HepG2 (cell line): Measurements from ENCODE around the gene HS3ST3B1. TPM values are rescaled to one million over a fixed set of nuclear protein-coding genes. Genes with fewer than 3 reads are reported as not detected.

ENCODE experiments used
- BRCA1 ChIP-seq: sonication (generic); formaldehyde crosslinking; IDR thresholded peaks from 2 replicates; pipeline ENCODE4 v1.4.0; 2020; ENCODE audit warnings: missing genetic modification reagents
- CCDC6 ChIP-seq: sonication (generic); formaldehyde crosslinking; IDR thresholded peaks from 2 replicates; pipeline ENCODE4 v1.8.1; 2022; ENCODE audit warnings: mild to moderate bottlenecking, missing genetic modification reagents, moderate library complexity
- ELF3 ChIP-seq: IDR thresholded peaks from 2 replicates; pipeline ENCODE4 v1.6.1; 2016; ENCODE audit warnings: missing genetic modification reagents, missing compliant biosample characterization
- HOXD1 ChIP-seq: sonication (generic); formaldehyde crosslinking; IDR thresholded peaks from 2 replicates; pipeline ENCODE4 v1.5.0; 2020; ENCODE audit warnings: missing genetic modification reagents
- NKX3-1 ChIP-seq: sonication (generic); formaldehyde crosslinking; IDR thresholded peaks from 2 replicates; pipeline ENCODE4 v1.5.0; 2020; ENCODE audit warnings: missing genetic modification reagents
- PCBP2 ChIP-seq: fragments of 200-400 bp; formaldehyde crosslinking; optimal IDR thresholded peaks from 2 replicates; pipeline ENCODE3; 2018; ENCODE audit warnings: low read length, low read depth; ENCODE audit not compliant: poor library complexity, severe bottlenecking
- PHF5A ChIP-seq: IDR thresholded peaks from one replicate; pipeline ENCODE4 v1.6.1; 2018; ENCODE audit warnings: low read depth, missing genetic modification reagents; ENCODE audit not compliant: unreplicated experiment
- SUZ12 ChIP-seq: fragments of 150-350 bp; IDR thresholded peaks from 2 replicates; pipeline ENCODE4 v1.6.1; 2014; ENCODE audit warnings: low read depth, low read length
- TEAD3 ChIP-seq: optimal IDR thresholded peaks from 2 replicates; pipeline ENCODE3; 2016; ENCODE audit warnings: borderline replicate concordance
- ZC3H4 ChIP-seq: sonication (generic); formaldehyde crosslinking; IDR thresholded peaks from 2 replicates; pipeline ENCODE4 v1.4.0; 2020; ENCODE audit warnings: missing genetic modification reagents, borderline replicate concordance
- ZFP36L1 ChIP-seq: sonication (generic); formaldehyde crosslinking; IDR thresholded peaks from 2 replicates; pipeline ENCODE4 v1.8.0; 2022; ENCODE audit warnings: mild to moderate bottlenecking, missing genetic modification reagents, moderate library complexity
- ZMAT3 ChIP-seq: sonication (generic); formaldehyde crosslinking; conservative IDR thresholded peaks from 2 replicates; pipeline ENCODE4 v1.7.0; 2021; ENCODE audit warnings: missing genetic modification reagents
- ZNF674 ChIP-seq: sonication (generic); formaldehyde crosslinking; IDR thresholded peaks from 2 replicates; pipeline ENCODE4 v1.5.0; 2020; ENCODE audit warnings: low read depth, mild to moderate bottlenecking, missing genetic modification reagents
- ZNF720 ChIP-seq: sonication (generic); formaldehyde crosslinking; IDR thresholded peaks from 2 replicates; pipeline ENCODE4 v1.4.0; 2020; ENCODE audit warnings: missing genetic modification reagents
- ZNF75D ChIP-seq: sonication (generic); formaldehyde crosslinking; IDR thresholded peaks from 2 replicates; pipeline ENCODE4 v1.8.1; 2023; ENCODE audit warnings: missing genetic modification reagents, mild to moderate bottlenecking, borderline replicate concordance
- ZNF770 ChIP-seq: sonication (generic); formaldehyde crosslinking; IDR thresholded peaks from 2 replicates; pipeline ENCODE4 v1.5.0; 2020; ENCODE audit warnings: mild to moderate bottlenecking, missing genetic modification reagents
- ZSCAN9 ChIP-seq: IDR thresholded peaks from 2 replicates; pipeline ENCODE4 v1.6.1; 2016; ENCODE audit warnings: borderline replicate concordance
- polyA plus RNA-seq, 8 experiments: library from polyadenylated mRNA; depleted of rRNA in 3 of 8; stranded (reverse) in 7 of 8; unstranded in 1 of 8; fragments of >200 nt; fragmentation: Illumina TruSeq in 4 of 8; extraction: Trizol in 4 of 8; gene quantifications; 2 replicates each; pipeline versions ENCODE4 v1.2.1 to v1.2.3, GENCODE V29; 2011 to 2016; ENCODE audit warnings: low read depth in 4 of 8, missing spikeins in 1 of 8, mixed read lengths in 1 of 8; ENCODE audit not compliant: insufficient read depth in 1 of 8
- total RNA-seq, 5 experiments: library from RNA; depleted of rRNA; stranded (reverse); fragments of >200 nt; fragmentation: Illumina TruSeq; extraction: Trizol; gene quantifications; 2 replicates each; pipeline ENCODE4 v1.2.3, GENCODE V29; 2016; ENCODE audit warnings: low read depth in 1 of 5
- TF ChIP-seq, protein P1 (sequence below): sonication (generic); formaldehyde crosslinking; IDR thresholded peaks from 2 replicates; pipeline ENCODE4 v1.4.0; 2020; ENCODE audit warnings: missing genetic modification reagents
- TF ChIP-seq, protein P2 (sequence below): sonication (generic); formaldehyde crosslinking; IDR thresholded peaks from 2 replicates; pipeline ENCODE4 v1.8.0; 2022; ENCODE audit warnings: low read depth, missing genetic modification reagents
- TF ChIP-seq, protein P3 (sequence below): sonication (generic); formaldehyde crosslinking; IDR thresholded peaks from 2 replicates; pipeline ENCODE4 v1.5.0; 2020; ENCODE audit warnings: missing genetic modification reagents
- TF ChIP-seq, protein P4 (sequence below): sonication (generic); formaldehyde crosslinking; IDR thresholded peaks from 2 replicates; pipeline ENCODE4 v1.4.0; 2020; ENCODE audit warnings: mild to moderate bottlenecking, missing genetic modification reagents

Gene HS3ST3B1
- total and polyA plus RNA-seq, 2 of the 13 experiments (the other 11 are each of a cell fraction or from before 2014, with no cell fraction given) = 15.7 to 39.5 TPM

DNA sequence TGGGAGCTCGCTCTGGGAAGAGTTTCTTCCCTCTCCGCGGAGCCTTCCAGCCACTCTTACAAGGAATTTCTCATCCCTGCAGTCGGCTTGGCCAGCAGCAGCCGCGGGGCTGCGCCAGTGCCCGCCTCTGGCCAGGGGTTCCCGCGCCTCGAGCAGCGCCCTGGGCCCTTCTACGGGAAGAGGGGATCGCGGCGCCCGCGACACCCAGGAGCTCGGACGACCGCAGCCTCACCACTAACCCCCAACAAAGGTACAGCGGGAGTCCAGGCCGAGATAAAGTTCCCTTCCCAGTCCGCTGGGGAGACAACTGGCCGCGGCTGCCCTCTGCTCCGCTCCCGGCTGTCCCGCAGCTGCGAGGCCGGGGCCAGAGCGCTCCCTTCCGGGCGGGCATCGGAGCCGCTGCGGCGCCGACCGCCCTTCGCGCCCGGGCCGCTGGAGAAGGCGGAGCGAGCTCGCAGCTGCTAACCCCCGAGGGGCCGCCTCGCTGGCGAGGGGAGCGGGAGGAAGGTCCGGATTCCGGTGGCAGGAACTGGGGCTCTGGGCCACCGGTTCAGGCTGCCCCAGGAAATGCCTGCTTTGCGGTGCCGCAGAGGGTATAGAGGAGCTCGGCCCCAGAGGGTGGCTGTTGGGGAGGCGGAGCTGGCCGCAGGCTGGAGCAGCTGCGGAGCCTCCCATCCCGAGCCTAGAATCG, 3.6 kb upstream of the HS3ST3B1 start (continued):
- TF ChIP-seq NKX3-1 (CRISPR knock-in tag) (no peak), HOXD1 (CRISPR knock-in tag) (no peak), PHF5A (CRISPR knock-in tag) (no peak), BRCA1 (CRISPR knock-in tag) (no peak), ZMAT3 (peak; percentile 72), ZC3H4 (no peak), ELF3 (no peak), TEAD3 (CRISPR knock-in tag) (peak; percentile 33), CCDC6 (peak; percentile 34; the same call in 1 of the 2 replicates), ZNF720 (CRISPR knock-in tag) (no peak), ZNF674 (CRISPR knock-in tag) (no peak; the same call in 1 of the 2 replicates), ZNF75D (CRISPR knock-in tag) (no peak), SUZ12 (no peak), ZSCAN9 (CRISPR knock-in tag) (no peak), ZFP36L1 (CRISPR knock-in tag) (no peak), PCBP2 (no peak), ZNF770 (CRISPR knock-in tag) (no peak)
- TF ChIP-seq, protein P1, sequence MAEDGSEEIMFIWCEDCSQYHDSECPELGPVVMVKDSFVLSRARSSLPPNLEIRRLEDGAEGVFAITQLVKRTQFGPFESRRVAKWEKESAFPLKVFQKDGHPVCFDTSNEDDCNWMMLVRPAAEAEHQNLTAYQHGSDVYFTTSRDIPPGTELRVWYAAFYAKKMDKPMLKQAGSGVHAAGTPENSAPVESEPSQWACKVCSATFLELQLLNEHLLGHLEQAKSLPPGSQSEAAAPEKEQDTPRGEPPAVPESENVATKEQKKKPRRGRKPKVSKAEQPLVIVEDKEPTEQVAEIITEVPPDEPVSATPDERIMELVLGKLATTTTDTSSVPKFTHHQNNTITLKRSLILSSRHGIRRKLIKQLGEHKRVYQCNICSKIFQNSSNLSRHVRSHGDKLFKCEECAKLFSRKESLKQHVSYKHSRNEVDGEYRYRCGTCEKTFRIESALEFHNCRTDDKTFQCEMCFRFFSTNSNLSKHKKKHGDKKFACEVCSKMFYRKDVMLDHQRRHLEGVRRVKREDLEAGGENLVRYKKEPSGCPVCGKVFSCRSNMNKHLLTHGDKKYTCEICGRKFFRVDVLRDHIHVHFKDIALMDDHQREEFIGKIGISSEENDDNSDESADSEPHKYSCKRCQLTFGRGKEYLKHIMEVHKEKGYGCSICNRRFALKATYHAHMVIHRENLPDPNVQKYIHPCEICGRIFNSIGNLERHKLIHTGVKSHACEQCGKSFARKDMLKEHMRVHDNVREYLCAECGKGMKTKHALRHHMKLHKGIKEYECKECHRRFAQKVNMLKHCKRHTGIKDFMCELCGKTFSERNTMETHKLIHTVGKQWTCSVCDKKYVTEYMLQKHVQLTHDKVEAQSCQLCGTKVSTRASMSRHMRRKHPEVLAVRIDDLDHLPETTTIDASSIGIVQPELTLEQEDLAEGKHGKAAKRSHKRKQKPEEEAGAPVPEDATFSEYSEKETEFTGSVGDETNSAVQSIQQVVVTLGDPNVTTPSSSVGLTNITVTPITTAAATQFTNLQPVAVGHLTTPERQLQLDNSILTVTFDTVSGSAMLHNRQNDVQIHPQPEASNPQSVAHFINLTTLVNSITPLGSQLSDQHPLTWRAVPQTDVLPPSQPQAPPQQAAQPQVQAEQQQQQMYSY (CRISPR knock-in tag) = peak; percentile 69; the same call in 1 of the 2 replicates
- TF ChIP-seq, protein P2, sequence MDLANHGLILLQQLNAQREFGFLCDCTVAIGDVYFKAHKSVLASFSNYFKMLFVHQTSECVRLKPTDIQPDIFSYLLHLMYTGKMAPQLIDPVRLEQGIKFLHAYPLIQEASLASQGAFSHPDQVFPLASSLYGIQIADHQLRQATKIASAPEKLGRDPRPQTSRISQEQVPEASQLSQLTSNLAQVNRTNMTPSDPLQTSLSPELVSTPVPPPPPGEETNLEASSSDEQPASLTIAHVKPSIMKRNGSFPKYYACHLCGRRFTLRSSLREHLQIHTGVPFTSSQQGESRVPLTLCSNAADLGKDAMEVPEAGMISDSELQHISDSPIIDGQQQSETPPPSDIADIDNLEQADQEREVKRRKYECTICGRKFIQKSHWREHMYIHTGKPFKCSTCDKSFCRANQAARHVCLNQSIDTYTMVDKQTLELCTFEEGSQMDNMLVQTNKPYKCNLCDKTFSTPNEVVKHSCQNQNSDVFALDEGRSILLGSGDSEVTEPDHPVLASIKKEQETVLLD (CRISPR knock-in tag) = 0 out of 2 replicates have a peak, but pooled peaks have one; percentile 52
- TF ChIP-seq, protein P3, sequence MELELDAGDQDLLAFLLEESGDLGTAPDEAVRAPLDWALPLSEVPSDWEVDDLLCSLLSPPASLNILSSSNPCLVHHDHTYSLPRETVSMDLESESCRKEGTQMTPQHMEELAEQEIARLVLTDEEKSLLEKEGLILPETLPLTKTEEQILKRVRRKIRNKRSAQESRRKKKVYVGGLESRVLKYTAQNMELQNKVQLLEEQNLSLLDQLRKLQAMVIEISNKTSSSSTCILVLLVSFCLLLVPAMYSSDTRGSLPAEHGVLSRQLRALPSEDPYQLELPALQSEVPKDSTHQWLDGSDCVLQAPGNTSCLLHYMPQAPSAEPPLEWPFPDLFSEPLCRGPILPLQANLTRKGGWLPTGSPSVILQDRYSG (CRISPR knock-in tag) = no peak
- TF ChIP-seq, protein P4, sequence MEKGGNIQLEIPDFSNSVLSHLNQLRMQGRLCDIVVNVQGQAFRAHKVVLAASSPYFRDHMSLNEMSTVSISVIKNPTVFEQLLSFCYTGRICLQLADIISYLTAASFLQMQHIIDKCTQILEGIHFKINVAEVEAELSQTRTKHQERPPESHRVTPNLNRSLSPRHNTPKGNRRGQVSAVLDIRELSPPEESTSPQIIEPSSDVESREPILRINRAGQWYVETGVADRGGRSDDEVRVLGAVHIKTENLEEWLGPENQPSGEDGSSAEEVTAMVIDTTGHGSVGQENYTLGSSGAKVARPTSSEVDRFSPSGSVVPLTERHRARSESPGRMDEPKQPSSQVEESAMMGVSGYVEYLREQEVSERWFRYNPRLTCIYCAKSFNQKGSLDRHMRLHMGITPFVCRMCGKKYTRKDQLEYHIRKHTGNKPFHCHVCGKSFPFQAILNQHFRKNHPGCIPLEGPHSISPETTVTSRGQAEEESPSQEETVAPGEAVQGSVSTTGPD (CRISPR knock-in tag) = no peak
